Mucosa of descending colon (tissue), 3 donors: ENCODE data around the gene SLC29A3. TPM values are rescaled to one million over a fixed set of nuclear protein-coding genes. Genes with fewer than 3 reads are reported as not detected.

Source experiments
- ATAC-seq: fragments of 200-7000 bp; cut with Tn5 transposase; one replicate; pipeline ENCODE4 v1.9.1; 2020; ENCODE audit warnings: mild to moderate bottlenecking, moderate library complexity
- DNase-seq, 3 donors: peaks; one replicate each; pipeline ENCODE4 v3.0.0-alpha.2; 2020
- H3K36me3 ChIP-seq: fragments of 200-600 bp; one replicate; pipeline ENCODE4 v1.8.0; 2021; ENCODE audit warnings: low read depth, mild to moderate bottlenecking
- H3K4me1 ChIP-seq: fragments of 200-600 bp; one replicate; pipeline ENCODE4 v1.8.0; 2021; ENCODE audit warnings: low read depth, mild to moderate bottlenecking
- H3K4me3 ChIP-seq: fragments of 200-600 bp; one replicate; pipeline ENCODE4 v1.8.0; 2021; ENCODE audit warnings: mild to moderate bottlenecking
- H3K9me3 ChIP-seq: fragments of 200-600 bp; one replicate; pipeline ENCODE4 v1.8.0; 2021; ENCODE audit warnings: mild to moderate bottlenecking
- intact Hi-C, 2 donors: fragments of 100-400 bp; cut with DNase I in 1 of 2; cut with micrococcal nuclease in 1 of 2; formaldehyde crosslinking; loops; one replicate each; pipeline versions ENCODE4 v1.11.0 to v1.11.1; 2022; cut with DNase I, micrococcal nuclease
- total RNA-seq, 3 donors: library from RNA; stranded (reverse); fragmentation: NEBNext Ultra II Directional in 2 of 3; extraction: Animal tissue kit (Norgen Biotek cat#: 25700) in 2 of 3; gene quantifications; one replicate each; pipeline versions ENCODE4 v1.2.1 to v1.2.4, GENCODE V29; 2021 to 2023
- TF ChIP-seq, protein P1 (sequence below): fragments of 200-600 bp; IDR thresholded peaks from one replicate; pipeline ENCODE4 v1.8.0; 2022; ENCODE audit warnings: antibody characterized with exemption, mild to moderate bottlenecking
- donor health status: DM: no; HTN: no; CAD: no; lungs with moderate emphysema.
- donor health status: DM: no; HTN: no; CAD: no.
- donor health status: DM: no; HTN: yes; CAD: no.

Gene SLC29A3
- total RNA-seq, 3 donors from 2014 or later: 6.0 to 6.4 (median 6.3) TPM

DNA sequence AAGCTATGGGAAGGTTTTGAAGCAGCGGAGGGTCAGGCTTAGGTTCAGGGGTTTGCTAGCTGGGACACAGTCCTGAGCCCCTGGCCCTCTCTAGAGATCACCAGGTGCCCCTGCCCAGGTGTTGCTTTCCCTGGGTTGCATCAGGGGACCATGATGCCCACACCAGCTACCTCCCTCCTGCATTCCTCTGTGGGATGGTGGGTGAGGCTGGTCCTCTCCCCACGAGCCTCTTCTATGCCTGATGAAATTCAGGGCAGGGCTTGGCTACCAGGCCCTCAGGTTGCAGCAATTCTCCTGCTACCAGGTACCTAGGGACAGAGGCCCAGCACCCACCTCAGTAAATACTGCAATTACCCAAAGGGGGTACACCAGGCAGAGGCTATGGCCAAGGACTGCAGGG lies 10.8 kb upstream of the SLC29A3 start:
- intact Hi-C loops: no loop called here
- no peaks in the 10 kb centered on the region for H3K4me1 ChIP-seq
- TF ChIP-seq, protein P1, sequence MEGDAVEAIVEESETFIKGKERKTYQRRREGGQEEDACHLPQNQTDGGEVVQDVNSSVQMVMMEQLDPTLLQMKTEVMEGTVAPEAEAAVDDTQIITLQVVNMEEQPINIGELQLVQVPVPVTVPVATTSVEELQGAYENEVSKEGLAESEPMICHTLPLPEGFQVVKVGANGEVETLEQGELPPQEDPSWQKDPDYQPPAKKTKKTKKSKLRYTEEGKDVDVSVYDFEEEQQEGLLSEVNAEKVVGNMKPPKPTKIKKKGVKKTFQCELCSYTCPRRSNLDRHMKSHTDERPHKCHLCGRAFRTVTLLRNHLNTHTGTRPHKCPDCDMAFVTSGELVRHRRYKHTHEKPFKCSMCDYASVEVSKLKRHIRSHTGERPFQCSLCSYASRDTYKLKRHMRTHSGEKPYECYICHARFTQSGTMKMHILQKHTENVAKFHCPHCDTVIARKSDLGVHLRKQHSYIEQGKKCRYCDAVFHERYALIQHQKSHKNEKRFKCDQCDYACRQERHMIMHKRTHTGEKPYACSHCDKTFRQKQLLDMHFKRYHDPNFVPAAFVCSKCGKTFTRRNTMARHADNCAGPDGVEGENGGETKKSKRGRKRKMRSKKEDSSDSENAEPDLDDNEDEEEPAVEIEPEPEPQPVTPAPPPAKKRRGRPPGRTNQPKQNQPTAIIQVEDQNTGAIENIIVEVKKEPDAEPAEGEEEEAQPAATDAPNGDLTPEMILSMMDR: no peak
- ATAC-seq (no peak), DNase-seq (peak in 1 of 3 donors; percentile 16)
- no peak overlapping the region for H3K4me3 ChIP-seq
- H3K9me3 ChIP-seq: no peaks in the 10 kb centered on the region
- no peaks in the 10 kb centered on the region for H3K36me3 ChIP-seq

- no peak for DNase-seq
- Histone ChIP-seq H3K36me3 (no peaks in the 10 kb centered on the region), H3K4me3 (no peak overlapping the region), H3K9me3 (no peaks in the 10 kb centered on the region), H3K4me1 (no peaks in the 10 kb centered on the region)
- no peak for ATAC-seq
- intact Hi-C loops: no loop called here
- TF ChIP-seq, protein P1: no peak
These were observed 10.1 kb upstream of the SLC29A3 start for GRCh38 chr10:71308985-71309384.

- Histone ChIP-seq H3K9me3 (no peaks in the 10 kb centered on the region), H3K36me3 (no peaks in the 10 kb centered on the region), H3K4me3 (no peak overlapping the region), H3K4me1 (no peaks in the 10 kb centered on the region)
- DNase-seq (no peak), ATAC-seq (no peak)
- intact Hi-C loops: loop anchor here (10.0 kb wide), 2 partner anchors 265 to 395 kb away; no protein-coding TSS in a partner anchor
- TF ChIP-seq, protein P1: no peak
These were observed 9.1 kb upstream of the SLC29A3 start for GRCh38 chr10:71309919-71310318.

DNA sequence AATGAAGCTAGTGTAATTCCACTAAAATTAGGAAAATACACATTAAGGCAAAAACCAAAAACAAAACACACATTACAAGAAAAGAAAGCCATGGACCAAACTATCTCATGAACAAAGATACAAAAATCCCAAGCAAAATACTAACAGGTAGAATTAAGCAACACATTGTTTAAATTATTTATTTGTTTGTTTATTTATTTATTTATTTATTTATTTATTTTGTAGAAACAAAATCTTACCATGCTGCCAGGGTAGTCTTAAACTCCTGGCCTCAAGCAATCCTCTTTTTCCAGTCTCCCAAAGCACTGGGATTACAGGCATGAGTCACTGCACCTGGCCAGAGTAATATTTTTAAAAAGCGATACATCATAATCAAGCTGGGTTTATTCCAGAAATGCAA lies 6.8 kb upstream of the SLC29A3 start:
- TF ChIP-seq, protein P1: no peak
- DNase-seq (no peak), ATAC-seq (no peak)
- intact Hi-C loops: loop anchor here (10.0 kb wide), 2 partner anchors 263 to 393 kb away; no protein-coding TSS in a partner anchor
- Histone ChIP-seq H3K36me3 (no peaks in the 10 kb centered on the region), H3K4me3 (no peak overlapping the region), H3K9me3 (no peaks in the 10 kb centered on the region), H3K4me1 (no peaks in the 10 kb centered on the region)

DNA sequence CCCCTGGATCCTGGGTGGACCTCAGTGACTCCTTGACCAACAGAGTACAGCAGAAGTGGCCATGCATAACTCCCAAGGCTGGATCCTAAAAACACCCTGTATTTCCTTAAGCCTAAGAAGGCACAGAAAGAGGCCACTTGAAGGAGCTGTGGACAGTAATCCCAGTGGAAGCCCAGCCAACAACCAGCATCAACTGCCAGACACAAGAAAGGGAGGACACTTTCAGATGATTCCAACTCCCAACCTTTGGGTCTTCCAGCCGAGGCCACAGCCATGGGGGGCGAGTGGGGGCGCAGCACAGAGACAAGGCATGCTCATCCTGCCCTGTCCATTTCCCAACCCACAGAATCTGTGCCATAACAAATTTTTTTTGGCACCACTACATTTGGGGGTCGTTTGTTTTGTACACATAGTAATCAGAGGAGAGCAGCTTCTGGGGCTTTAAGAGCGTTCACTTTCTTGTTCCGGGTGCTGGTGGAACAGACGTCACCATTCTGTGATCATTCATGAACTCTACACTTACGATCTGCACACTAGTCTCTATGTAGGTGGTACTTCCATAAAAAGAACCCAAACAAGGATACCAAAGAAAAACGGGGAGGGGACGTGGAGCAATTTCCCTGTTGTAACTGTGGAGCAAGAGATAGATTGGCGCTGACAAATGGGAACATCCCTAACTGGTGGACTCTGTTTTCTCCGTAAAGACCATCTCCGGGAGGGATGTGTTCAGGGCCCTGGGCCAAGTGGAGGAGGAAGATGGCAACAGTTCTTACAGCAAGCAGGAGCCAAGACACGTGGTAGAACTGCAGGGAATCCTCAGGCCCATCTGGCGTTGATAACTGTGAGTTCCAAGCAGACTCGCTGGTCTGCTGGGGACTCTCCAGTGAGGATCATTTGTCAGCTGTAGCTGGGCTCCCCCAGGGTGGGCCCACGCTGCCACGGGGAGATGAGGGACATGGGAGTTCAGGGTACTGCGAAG lies 6.0 kb upstream of the SLC29A3 start:
- TF ChIP-seq, protein P1: no peak
- intact Hi-C loops: loop anchor here (10.0 kb wide), 2 partner anchors 262 to 392 kb away; no protein-coding TSS in a partner anchor
- H3K4me1 ChIP-seq: no peaks in the 10 kb centered on the region

More for the DNA sequence above, 6.0 kb upstream of the SLC29A3 start:
- ATAC-seq (peak; percentile 42), DNase-seq (peak in 1 of 3 donors; percentile 34)
- Histone ChIP-seq H3K36me3 (no peaks in the 10 kb centered on the region), H3K4me3 (no peak overlapping the region), H3K9me3 (no peaks in the 10 kb centered on the region)
